ENCODE results near the gene ZNF74.
"Not testable (repeated sequence)": the region's sequence is repeated elsewhere in the genome, so short reads cannot be mapped to it uniquely, and the experiment has no call there.

ZNF74 gene

GRCh38 chr22:20366841-20367240, 27.1 kb upstream of the ZNF74 start:
- not testable (repeated sequence) for DNase-seq (ENCODE audit: extremely low read depth, low read depth); H3K4me3 ChIP-seq (replicated peaks; ENCODE audit: low read depth, low read length)

- not testable (repeated sequence) for DNase-seq (ENCODE audit: extremely low read depth, low read depth); H3K4me3 ChIP-seq (replicated peaks; ENCODE audit: low read depth, low read length)
Measured at GRCh38 chr22:20368875-20369274, 25.1 kb upstream of the ZNF74 start.

GRCh38 chr22:20371687-20372086, 22.3 kb upstream of the ZNF74 start:
- not testable (repeated sequence) for DNase-seq (ENCODE audit: extremely low read depth, low read depth); H3K4me3 ChIP-seq (replicated peaks; ENCODE audit: low read depth, low read length)

- not testable (repeated sequence) for DNase-seq (ENCODE audit: extremely low read depth, low read depth); H3K4me3 ChIP-seq (replicated peaks; ENCODE audit: low read depth, low read length)
Measured at GRCh38 chr22:20372406-20372854, 21.5 kb upstream of the ZNF74 start.

DNA sequence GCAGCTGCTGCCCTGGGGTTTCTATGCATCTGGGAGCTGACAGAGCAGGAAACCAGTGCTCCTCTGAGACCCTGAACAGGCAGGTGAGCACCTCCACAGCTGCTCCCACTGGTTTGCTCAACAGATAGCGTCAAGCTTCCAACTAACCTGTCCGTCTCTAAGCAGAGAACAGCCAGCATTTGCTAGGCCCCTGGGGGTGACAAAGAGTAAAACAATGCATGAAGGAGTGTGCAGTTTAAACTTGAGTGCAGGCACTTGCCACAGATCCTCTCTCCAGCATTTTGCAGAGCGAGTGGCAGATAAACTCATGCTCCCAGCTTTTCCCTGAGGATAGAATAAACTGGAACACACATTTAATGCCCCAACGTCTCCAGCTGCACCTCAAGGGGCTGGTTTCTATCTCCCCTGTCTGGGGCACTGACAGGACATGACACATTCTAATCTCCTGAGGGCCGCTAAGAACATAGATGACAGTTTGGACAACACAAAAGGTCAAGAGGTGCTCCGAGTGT, 20.7 kb upstream of the ZNF74 start:
- not testable (repeated sequence) for DNase-seq (ENCODE audit: extremely low read depth, low read depth); H3K4me3 ChIP-seq (replicated peaks; ENCODE audit: low read depth, low read length)

DNA sequence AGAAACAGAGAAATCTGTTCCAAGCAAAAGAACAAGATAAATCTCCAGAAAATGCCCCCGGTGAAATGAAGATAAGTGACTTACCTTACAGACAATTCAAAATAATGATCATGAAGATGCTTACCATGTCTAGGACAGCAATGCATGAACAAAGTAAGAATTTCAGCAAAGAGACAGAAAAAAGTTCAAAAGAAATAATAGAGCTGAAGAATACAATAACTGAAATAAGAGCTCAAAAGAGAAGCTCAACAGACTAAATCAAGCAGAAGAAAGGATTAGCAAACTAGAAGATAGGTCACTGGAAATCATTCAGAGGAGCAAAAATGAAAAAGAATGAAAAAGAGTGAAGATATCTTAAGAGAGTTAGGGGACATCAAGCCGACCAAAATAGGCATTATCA, 19.8 kb upstream of the ZNF74 start:
- not testable (repeated sequence) for DNase-seq (ENCODE audit: extremely low read depth, low read depth); H3K4me3 ChIP-seq (replicated peaks; ENCODE audit: low read depth, low read length)

- H3K4me3 ChIP-seq (replicated peaks; ENCODE audit: low read depth, low read length); DNase-seq (ENCODE audit: extremely low read depth, low read depth): not testable (repeated sequence)
Measured at GRCh38 chr22:20376281-20376680, 17.7 kb upstream of the ZNF74 start.

DNA sequence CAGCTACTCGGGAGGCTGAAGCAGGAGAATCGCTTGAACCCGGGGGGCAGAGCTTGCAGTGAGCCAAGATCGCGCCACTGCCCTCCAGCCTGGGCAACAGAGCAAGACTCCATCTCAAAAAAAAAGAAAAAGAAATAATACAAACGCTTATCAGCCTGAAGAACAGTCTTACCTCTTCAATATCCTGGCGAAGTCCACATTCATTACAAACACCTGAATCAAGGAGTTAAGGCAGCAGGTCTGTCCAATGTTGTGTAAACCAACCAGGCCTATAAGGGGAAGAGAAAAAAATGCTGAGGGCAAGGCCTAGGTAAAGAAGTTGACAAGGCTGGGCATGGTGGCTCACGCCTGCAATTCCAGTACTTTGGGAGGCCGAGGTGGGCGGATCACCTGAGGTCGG, 17.0 kb upstream of the ZNF74 start:
- not testable (repeated sequence) for DNase-seq (ENCODE audit: extremely low read depth, low read depth); H3K4me3 ChIP-seq (replicated peaks; ENCODE audit: low read depth, low read length)

DNA sequence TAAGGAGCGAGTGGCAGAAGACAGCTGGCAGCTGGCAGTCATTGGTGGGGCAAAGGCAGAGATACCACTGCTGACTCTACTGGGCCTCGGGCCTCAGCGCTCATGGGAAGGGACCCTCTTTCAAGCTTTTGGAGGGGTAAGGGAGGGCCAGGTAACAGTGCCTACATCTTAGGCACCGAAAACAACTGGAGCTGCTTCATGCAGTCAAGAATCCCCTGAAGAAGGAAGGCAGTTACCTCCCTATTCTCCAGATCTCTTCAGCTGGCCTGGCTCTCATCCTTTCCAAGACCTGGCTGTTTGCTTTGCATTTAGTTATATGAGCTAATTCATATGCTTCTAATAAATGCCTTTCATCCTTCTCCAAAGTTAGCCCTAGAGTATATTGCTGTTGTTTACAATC, 15.8 kb upstream of the ZNF74 start:
- TF ChIP-seq CTCF (IDR thresholded peaks at IDR 0.05; ENCODE audit: low read depth, low read length, missing control alignments) = no peak
- DNase-seq (ENCODE audit: extremely low read depth, low read depth) = no peak
- H3K4me3 ChIP-seq (replicated peaks; ENCODE audit: low read depth, low read length) = no peak overlapping the region

GRCh38 chr22:20378684-20379083, 15.3 kb upstream of the ZNF74 start:
- not testable (repeated sequence) for H3K4me3 ChIP-seq (replicated peaks; ENCODE audit: low read depth, low read length); DNase-seq (ENCODE audit: extremely low read depth, low read depth)

DNA sequence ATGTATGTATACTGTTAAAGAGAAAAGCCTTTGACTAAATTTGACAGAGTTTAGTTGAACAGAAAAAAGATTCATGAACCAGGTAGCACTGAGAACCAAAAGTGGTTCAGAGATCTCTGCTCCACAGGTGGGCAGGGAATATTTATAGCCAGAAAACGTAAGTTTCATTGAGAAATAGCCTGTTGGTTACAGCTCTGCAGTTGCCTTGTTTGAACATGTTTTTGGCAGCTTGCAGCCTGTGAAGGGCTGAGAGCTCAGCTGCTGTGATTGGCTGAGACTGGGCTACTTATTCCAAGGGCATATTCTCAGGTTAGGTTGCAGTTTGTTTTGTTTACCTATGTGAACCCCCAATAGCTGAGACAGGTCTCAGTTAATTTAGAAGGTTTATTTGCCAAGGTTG, 13.5 kb upstream of the ZNF74 start:
- no peak for DNase-seq (ENCODE audit: extremely low read depth, low read depth)
- no peak overlapping the region for H3K4me3 ChIP-seq (replicated peaks; ENCODE audit: low read depth, low read length)
- no peak for TF ChIP-seq CTCF (IDR thresholded peaks at IDR 0.05; ENCODE audit: low read depth, low read length, missing control alignments)

DNA sequence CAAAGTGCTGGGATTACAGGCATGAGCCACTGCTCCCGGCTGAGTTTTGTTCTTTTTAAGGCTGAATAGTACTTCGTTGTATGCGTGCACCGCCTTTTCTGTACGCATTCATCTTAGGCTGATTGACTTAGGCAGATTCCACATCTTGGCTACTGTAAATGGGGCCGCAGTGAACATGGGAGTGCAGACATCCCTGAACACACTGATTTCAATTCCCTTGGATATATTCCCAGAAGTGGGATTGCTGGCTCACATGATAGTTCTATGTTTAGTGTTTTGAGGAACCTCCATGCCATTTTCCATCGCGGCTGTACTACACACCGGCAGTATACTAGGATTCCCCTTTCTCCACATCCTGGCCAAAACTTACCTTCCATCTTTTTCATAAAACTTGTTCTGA, 10.4 kb upstream of the ZNF74 start:
- TF ChIP-seq CTCF (IDR thresholded peaks at IDR 0.05; ENCODE audit: low read depth, low read length, missing control alignments) = no peak
- DNase-seq (ENCODE audit: extremely low read depth, low read depth) = no peak
- no peak overlapping the region for H3K4me3 ChIP-seq (replicated peaks; ENCODE audit: low read depth, low read length)
